KMS-11 (cell line): Measurements from ENCODE around the gene S100A8.

Experiments used
- H2AFZ ChIP-seq: fragments of 200-600 bp; sonication (generic); 2 replicates; pipeline ENCODE4 v1.6.1; 2016; ENCODE audit warnings: antibody characterized with exemption, mixed run types, low read depth
- H3K27ac ChIP-seq: fragments of 200-600 bp; sonication (generic); 2 replicates; pipeline ENCODE4 v1.6.1; 2016; ENCODE audit warnings: mild to moderate bottlenecking, mixed run types
- H3K27me3 ChIP-seq: fragments of 200-600 bp; sonication (generic); 2 replicates; pipeline ENCODE4 v1.6.1; 2017; ENCODE audit warnings: mild to moderate bottlenecking, low read depth, mixed run types, moderate library complexity; ENCODE audit not compliant: insufficient read depth
- H3K36me3 ChIP-seq: fragments of 200-600 bp; sonication (generic); 2 replicates; pipeline ENCODE4 v1.6.1; 2017; ENCODE audit warnings: mild to moderate bottlenecking, mixed run types; ENCODE audit not compliant: insufficient read depth
- H3K4me1 ChIP-seq: fragments of 200-600 bp; sonication (generic); 2 replicates; pipeline ENCODE4 v1.6.1; 2016; ENCODE audit warnings: mild to moderate bottlenecking, low read depth, mixed run types; ENCODE audit not compliant: poor library complexity, severe bottlenecking
- H3K4me2 ChIP-seq: fragments of 200-600 bp; sonication (generic); 2 replicates; pipeline ENCODE4 v1.7.0; 2016; ENCODE audit warnings: mild to moderate bottlenecking, mixed run types
- H3K4me3 ChIP-seq: fragments of 200-600 bp; sonication (generic); IDR thresholded peaks from 2 replicates; pipeline ENCODE4 v1.6.1; 2017; ENCODE audit warnings: low read depth, low read length, mixed read lengths; ENCODE audit not compliant: insufficient read depth
- H3K79me2 ChIP-seq: fragments of 200-600 bp; sonication (generic); 2 replicates; pipeline ENCODE4 v1.6.1; 2016; ENCODE audit warnings: low read depth, mixed run types; ENCODE audit not compliant: insufficient read depth
- H3K9ac ChIP-seq: fragments of 200-600 bp; sonication (generic); 2 replicates; pipeline ENCODE4 v1.6.1; 2016; ENCODE audit warnings: mild to moderate bottlenecking, mixed run types
- H4K20me1 ChIP-seq: fragments of 200-600 bp; sonication (generic); 2 replicates; pipeline ENCODE4 v1.6.1; 2016; ENCODE audit warnings: mild to moderate bottlenecking, mixed run types; ENCODE audit not compliant: insufficient read depth
- CTCF ChIP-seq: fragments of 200-600 bp; sonication (generic); conservative IDR thresholded peaks from 2 replicates; pipeline ENCODE4 v1.6.1; 2017; ENCODE audit warnings: low read depth, mild to moderate bottlenecking, antibody characterized with exemption, low read length, moderate library complexity, mixed read lengths

S100A8 gene

GRCh38 chr1:153346077-153346723 is 44.7 kb downstream of the S100A8 start:
- no peaks in the 10 kb centered on the region for H3K36me3 ChIP-seq
- H3K27ac ChIP-seq = peak overlapping the region; percentile 89
- peak overlapping the region; percentile 0; the same call in 1 of the 2 replicates for H3K9ac ChIP-seq
- H3K27me3 ChIP-seq = no peaks in the 10 kb centered on the region
- TF ChIP-seq CTCF = no peak
- H2AFZ ChIP-seq = peak overlapping the region; percentile 3
- no peaks in the 10 kb centered on the region for H4K20me1 ChIP-seq
- H3K79me2 ChIP-seq = 0 out of 2 replicates have a peak, but pooled peaks cover 8% of the 10 kb centered on the region
- peaks cover 60% of the 10 kb centered on the region for H3K4me1 ChIP-seq
- peak overlapping the region; percentile 72 for H3K4me2 ChIP-seq
- no peak overlapping the region for H3K4me3 ChIP-seq

GRCh38 chr1:153345187-153346076 is 45.4 kb downstream of the S100A8 start:
- peak overlapping the region; percentile 72 for H3K4me2 ChIP-seq
- no peaks in the 10 kb centered on the region for H3K27me3 ChIP-seq
- H4K20me1 ChIP-seq = no peaks in the 10 kb centered on the region
- H3K9ac ChIP-seq = peak overlapping the region; percentile 65
- H3K4me3 ChIP-seq = no peak overlapping the region
- peak overlapping the region; percentile 89 for H3K27ac ChIP-seq
- TF ChIP-seq CTCF = no peak
- H3K4me1 ChIP-seq = peaks cover 65% of the 10 kb centered on the region
- 0 out of 2 replicates have a peak, but pooled peaks cover 8% of the 10 kb centered on the region for H3K79me2 ChIP-seq
- H3K36me3 ChIP-seq = no peaks in the 10 kb centered on the region
- peak overlapping the region; percentile 61 for H2AFZ ChIP-seq

GRCh38 chr1:153344718-153345025 is 46.2 kb downstream of the S100A8 start:
- Histone ChIP-seq H3K79me2 (0 out of 2 replicates have a peak, but pooled peaks cover 8% of the 10 kb centered on the region), H3K4me1 (peaks cover 65% of the 10 kb centered on the region), H3K27ac (peak overlapping the region; percentile 89), H3K9ac (peak overlapping the region; percentile 65), H3K36me3 (no peaks in the 10 kb centered on the region), H3K4me3 (no peak overlapping the region), H4K20me1 (no peaks in the 10 kb centered on the region), H2AFZ (peak overlapping the region; percentile 61), H3K4me2 (peak overlapping the region; percentile 72), H3K27me3 (no peaks in the 10 kb centered on the region)
- no peak for TF ChIP-seq CTCF

- Histone ChIP-seq H3K27me3 (no peaks in the 10 kb centered on the region), H3K4me3 (peak overlapping the region; percentile 70), H4K20me1 (no peaks in the 10 kb centered on the region), H3K4me1 (peaks cover 65% of the 10 kb centered on the region), H3K4me2 (peak overlapping the region; percentile 72), H2AFZ (peak overlapping the region; percentile 61), H3K27ac (peak overlapping the region; percentile 89), H3K9ac (peak overlapping the region; percentile 65), H3K79me2 (0 out of 2 replicates have a peak, but pooled peaks cover 8% of the 10 kb centered on the region), H3K36me3 (no peaks in the 10 kb centered on the region)
- TF ChIP-seq CTCF = 0 out of 2 replicates have a peak, but pooled peaks have one; percentile 10
Observed at GRCh38 chr1:153343811-153344717, 46.8 kb downstream of the S100A8 start.
